SK-N-SH (cell line): ENCODE data around the gene OR1S2. TPM values are rescaled to one million over a fixed set of nuclear protein-coding genes. Genes with fewer than 3 reads are reported as not detected.

Experiments used
- CTCF ChIA-PET: fragments of 300-600, 350-600 bp; formaldehyde crosslinking; extraction: SDS; loops from one replicate; lab custom pipeline; 2021; lab: Yijun Ruan, JAX
- POLR2A ChIA-PET: fragments of 350-600 bp; sonication (Branson Sonifier 250); formaldehyde crosslinking; extraction: SDS; loops from one replicate; lab custom pipeline; 2020; ENCODE audit warnings: antibody characterized with exemption, inconsistent platforms; lab: Yijun Ruan, JAX
- DNase-seq: peaks from one replicate; pipeline ENCODE4 v3.0.0; 2012
- H2AFZ ChIP-seq: fragments of 200-600 bp; sonication (generic); 2 replicates; pipeline ENCODE4 v1.8.1; 2016; ENCODE audit warnings: antibody characterized with exemption, mild to moderate bottlenecking, low read depth
- H3F3A ChIP-seq: fragments of 200-600 bp; sonication (generic); replicated peaks from 2 replicates; pipeline ENCODE3; 2016; ENCODE audit warnings: antibody characterized with exemption, mild to moderate bottlenecking; ENCODE audit not compliant: insufficient read depth
- H3K27ac ChIP-seq, 2 experiments: fragments of 200-500 bp in 1 of 2; fragments of 200-600 bp in 1 of 2; sonication (Bioruptor generic) in 1 of 2; sonication (generic), shearing (Covaris generic) in 1 of 2; 2 replicates each; pipeline versions ENCODE4 v1.5.1 to v1.6.1; 2014 to 2016; ENCODE audit warnings: low read depth in 2 of 2, inconsistent platforms in 1 of 2, low read length in 1 of 2, mild to moderate bottlenecking in 1 of 2, mixed read lengths in 1 of 2
- H3K27me3 ChIP-seq: fragments of 200-600 bp; sonication (generic), shearing (Covaris generic); 2 replicates; pipeline ENCODE4 v1.6.1; 2016; ENCODE audit warnings: mixed run types; ENCODE audit not compliant: insufficient read depth
- H3K36me3 ChIP-seq, 2 experiments: fragments of 200-500 bp in 1 of 2; fragments of 200-600 bp in 1 of 2; sonication (Bioruptor generic) in 1 of 2; sonication (generic) in 1 of 2; replicated peaks in 1 of 2; 2 replicates each; pipeline versions ENCODE3 to v1.5.1; 2014 to 2016; ENCODE audit warnings: low read length in 1 of 2, mild to moderate bottlenecking in 1 of 2; ENCODE audit not compliant: insufficient read depth in 2 of 2, control insufficient read depth in 1 of 2
- H3K4me1 ChIP-seq, 2 experiments: fragments of 200-500 bp in 1 of 2; fragments of 200-600 bp in 1 of 2; sonication (Bioruptor generic) in 1 of 2; sonication (generic), shearing (Covaris generic) in 1 of 2; 2 replicates each; pipeline versions ENCODE4 v1.5.1 to v1.6.1; 2014 to 2016; ENCODE audit warnings: low read depth in 1 of 2, low read length in 1 of 2, mixed run types in 1 of 2; ENCODE audit not compliant: insufficient read depth in 2 of 2, control insufficient read depth in 1 of 2
- H3K4me2 ChIP-seq: fragments of 200-600 bp; sonication (generic), shearing (Covaris generic); 2 replicates; pipeline ENCODE4 v1.6.1; 2017; ENCODE audit warnings: mixed run types
- H3K4me3 ChIP-seq, 2 experiments: fragments of 200-500 bp in 1 of 2; fragments of 200-600 bp in 1 of 2; sonication (Bioruptor generic) in 1 of 2; sonication (generic), shearing (Covaris generic) in 1 of 2; 2 replicates each; pipeline versions ENCODE4 v1.5.1 to v1.8.1; 2014 to 2016; ENCODE audit warnings: low read depth in 2 of 2, inconsistent platforms in 1 of 2, low read length in 1 of 2, mild to moderate bottlenecking in 1 of 2, mixed read lengths in 1 of 2, moderate library complexity in 1 of 2
- H3K79me2 ChIP-seq: fragments of 200-600 bp; sonication (generic); 2 replicates; pipeline ENCODE4 v1.8.1; 2017; ENCODE audit warnings: mild to moderate bottlenecking; ENCODE audit not compliant: insufficient read depth
- H3K9ac ChIP-seq: fragments of 200-600 bp; sonication (generic); 2 replicates; pipeline ENCODE4 v1.6.1; 2017; ENCODE audit warnings: mixed run types
- H3K9me2 ChIP-seq: fragments of 200-600 bp; sonication (generic); 2 replicates; pipeline ENCODE4 v1.6.1; 2017; ENCODE audit warnings: mixed run types
- H3K9me3 ChIP-seq: fragments of 200-600 bp; sonication (generic); 2 replicates; pipeline ENCODE4 v1.6.1; 2017; ENCODE audit warnings: mixed run types, mild to moderate bottlenecking, moderate library complexity
- H4K20me1 ChIP-seq: fragments of 200-600 bp; sonication (generic); 2 replicates; pipeline ENCODE4 v1.6.1; 2017; ENCODE audit warnings: mild to moderate bottlenecking, mixed run types; ENCODE audit not compliant: insufficient read depth
- ELF1 ChIP-seq: IDR thresholded peaks from 2 replicates; pipeline ENCODE4 v1.4.0; 2012
- EP300 ChIP-seq, 2 experiments: IDR thresholded peaks; 2 replicates each; pipeline versions ENCODE4 v1.4.0 to v1.6.1; 2012; ENCODE audit warnings: borderline replicate concordance in 1 of 2, low read depth in 1 of 2, low read length in 1 of 2
- FOSL2 ChIP-seq: IDR thresholded peaks from 2 replicates; pipeline ENCODE4 v1.4.0; 2012; ENCODE audit warnings: low read depth, mild to moderate bottlenecking, moderate library complexity, borderline replicate concordance
- FOXJ3 ChIP-seq: sonication (generic); formaldehyde crosslinking; IDR thresholded peaks from 2 replicates; pipeline ENCODE4 v1.5.1; 2020; ENCODE audit warnings: mild to moderate bottlenecking, missing genetic modification reagents
- FOXM1 ChIP-seq: IDR thresholded peaks from 2 replicates; pipeline ENCODE4 v1.4.0; 2012; ENCODE audit warnings: low read depth, mild to moderate bottlenecking
- GATA2 ChIP-seq: sonication (generic); formaldehyde crosslinking; IDR thresholded peaks from 2 replicates; pipeline ENCODE4 v1.5.0; 2020; ENCODE audit warnings: mild to moderate bottlenecking, missing genetic modification reagents
- IRF3 ChIP-seq: fragments of 150-350 bp; IDR thresholded peaks from 2 replicates; pipeline ENCODE4 v1.6.1; 2016; ENCODE audit warnings: mild to moderate bottlenecking, low read depth, low read length
- JUND ChIP-seq: IDR thresholded peaks from 2 replicates; pipeline ENCODE4 v1.4.0; 2012
- MEF2A ChIP-seq: IDR thresholded peaks from 2 replicates; pipeline ENCODE4 v1.4.0; 2012; ENCODE audit warnings: low read depth, borderline replicate concordance
- NFIC ChIP-seq: IDR thresholded peaks from 2 replicates; pipeline ENCODE4 v1.4.0; 2012; ENCODE audit warnings: borderline replicate concordance
- POLR2AphosphoS5 ChIP-seq: IDR thresholded peaks from 2 replicates; pipeline ENCODE4 v1.6.1; 2012; ENCODE audit warnings: low read depth, low read length
- RCOR1 ChIP-seq: fragments of 150-350 bp; IDR thresholded peaks from 2 replicates; pipeline ENCODE4 v1.6.1; 2017; ENCODE audit warnings: antibody characterized with exemption, low read length
- RFX5 ChIP-seq: IDR thresholded peaks from 2 replicates; pipeline ENCODE4 v1.6.1; 2012; ENCODE audit warnings: mild to moderate bottlenecking, improper control_type of control experiment, low read length
- RXRA ChIP-seq: IDR thresholded peaks from 2 replicates; pipeline ENCODE4 v1.4.0; 2012; ENCODE audit warnings: low read depth, mild to moderate bottlenecking, borderline replicate concordance
- SMC3 ChIP-seq: IDR thresholded peaks from 2 replicates; pipeline ENCODE4 v1.6.1; 2012; ENCODE audit warnings: low read depth, low read length, improper control_type of control experiment
- WGBS: methylation state at CpG from one replicate; pipeline ENCODE4 v1.1.6; 2017; ENCODE audit warnings: low lambda C conversion rate; 5-methylcytosine and 5-hydroxymethylcytosine counted together
- polyA plus RNA-seq, 3 experiments: library from polyadenylated mRNA; depleted of rRNA; stranded (reverse); fragments of >200 nt; gene quantifications; 2 replicates each; pipeline ENCODE4 v1.2.3, GENCODE V29; 2012
- TF ChIP-seq, protein P1 (sequence below): fragments of 150-350 bp; IDR thresholded peaks from 2 replicates; pipeline ENCODE4 v1.6.1; 2017; ENCODE audit warnings: antibody characterized with exemption, low read length, low read depth, borderline replicate concordance
- TF ChIP-seq, protein P2 (sequence below): IDR thresholded peaks from 2 replicates; pipeline ENCODE4 v1.4.0; 2012; ENCODE audit warnings: low read depth
- TF ChIP-seq, protein P3 (sequence below): IDR thresholded peaks from 2 replicates; pipeline ENCODE4; 2012

The OR1S2 gene
- polyA plus RNA-seq, 1 of the 3 experiments (the other 2 are of a cell fraction), result not detected

DNA sequence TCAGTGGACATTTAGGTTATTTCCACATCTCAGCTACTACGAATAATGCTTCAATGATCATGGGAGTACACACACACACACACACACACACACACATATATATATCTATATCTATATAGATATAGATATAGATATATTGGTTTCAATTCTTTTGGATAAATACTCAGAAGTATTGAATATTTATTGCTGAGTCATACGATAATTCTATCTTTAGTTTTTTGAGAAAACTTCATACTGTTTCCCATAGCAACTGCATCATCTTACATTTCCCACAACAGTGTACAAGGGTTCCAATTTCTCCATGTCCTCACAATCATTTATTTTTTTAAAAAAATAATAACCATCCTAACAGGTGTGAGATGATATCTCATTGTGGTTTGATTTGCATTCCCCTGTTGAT lies 8.0 kb downstream of the OR1S2 start:
- Histone ChIP-seq H3K9me2 (peaks cover 3% of the 10 kb centered on the region; the same call in 1 of the 2 replicates), H2AFZ (no peak overlapping the region), H3K4me1 (no peaks in the 10 kb centered on the region), H3K4me2 (no peak overlapping the region), H3F3A (no peaks in the 10 kb centered on the region), H3K27me3 (no peaks in the 10 kb centered on the region), H3K4me3 (no peak overlapping the region), H3K27ac (no peak overlapping the region), H3K9me3 (no peaks in the 10 kb centered on the region), H4K20me1 (no peaks in the 10 kb centered on the region), H3K9ac (no peak overlapping the region), H3K79me2 (no peaks in the 10 kb centered on the region), H3K36me3 (no peaks in the 10 kb centered on the region)
- 7% methylated on average over 2 of the region's 2 CpGs for WGBS
- no peak for DNase-seq
- POLR2A ChIA-PET, result no interaction called here
- CTCF ChIA-PET, result no interaction called here
- TF ChIP-seq, protein P1, sequence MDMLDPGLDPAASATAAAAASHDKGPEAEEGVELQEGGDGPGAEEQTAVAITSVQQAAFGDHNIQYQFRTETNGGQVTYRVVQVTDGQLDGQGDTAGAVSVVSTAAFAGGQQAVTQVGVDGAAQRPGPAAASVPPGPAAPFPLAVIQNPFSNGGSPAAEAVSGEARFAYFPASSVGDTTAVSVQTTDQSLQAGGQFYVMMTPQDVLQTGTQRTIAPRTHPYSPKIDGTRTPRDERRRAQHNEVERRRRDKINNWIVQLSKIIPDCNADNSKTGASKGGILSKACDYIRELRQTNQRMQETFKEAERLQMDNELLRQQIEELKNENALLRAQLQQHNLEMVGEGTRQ, result no peak
- no peak for TF ChIP-seq GATA2 (CRISPR knock-in tag)
- no peak for TF ChIP-seq RCOR1
- TF ChIP-seq, protein P2, sequence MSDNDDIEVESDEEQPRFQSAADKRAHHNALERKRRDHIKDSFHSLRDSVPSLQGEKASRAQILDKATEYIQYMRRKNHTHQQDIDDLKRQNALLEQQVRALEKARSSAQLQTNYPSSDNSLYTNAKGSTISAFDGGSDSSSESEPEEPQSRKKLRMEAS, result no peak

GRCh38 chr11:58193391-58193790 lies 10.6 kb downstream of the OR1S2 start:
- POLR2A ChIA-PET, result no interaction called here
- CTCF ChIA-PET, result no interaction called here
- Histone ChIP-seq H3K9me2 (no peaks in the 10 kb centered on the region), H3K4me2 (no peak overlapping the region), H3K4me1 (no peaks in the 10 kb centered on the region), H3K4me3 (no peak overlapping the region), H3F3A (no peaks in the 10 kb centered on the region), H3K36me3 (no peaks in the 10 kb centered on the region), H3K9ac (no peak overlapping the region), H3K27ac (no peak overlapping the region), H3K27me3 (0 out of 2 replicates have a peak, but pooled peaks cover 11% of the 10 kb centered on the region), H3K79me2 (no peaks in the 10 kb centered on the region)
- TF ChIP-seq FOXJ3 (CRISPR knock-in tag) (no peak), ELF1 (no peak), IRF3 (no peak), FOXM1 (no peak)
- TF ChIP-seq, all 33 proteins: peak for 0
- Histone ChIP-seq H2AFZ (no peak overlapping the region), H3K9me3 (no peaks in the 10 kb centered on the region), H4K20me1 (no peaks in the 10 kb centered on the region)
- no peak for DNase-seq

- no peak overlapping the region for H3K4me3 ChIP-seq
- no peak overlapping the region for H3K9ac ChIP-seq
- no peaks in the 10 kb centered on the region for H3K36me3 ChIP-seq
- H3K27me3 ChIP-seq, result 0 out of 2 replicates have a peak, but pooled peaks cover 11% of the 10 kb centered on the region
- no peaks in the 10 kb centered on the region for H3K9me2 ChIP-seq
- ChIA-PET CTCF (no interaction called here), POLR2A (no interaction called here)
- no peaks in the 10 kb centered on the region for H3F3A ChIP-seq
- no peak overlapping the region for H3K4me2 ChIP-seq
- no peaks in the 10 kb centered on the region for H3K9me3 ChIP-seq
- no peak for DNase-seq
- 8% methylated on average over 3 of the region's 3 CpGs for WGBS
- no peaks in the 10 kb centered on the region for H3K4me1 ChIP-seq
- no peak overlapping the region for H2AFZ ChIP-seq
- no peak for TF ChIP-seq RXRA
- no peak for TF ChIP-seq IRF3
- no peak for TF ChIP-seq RFX5
- TF ChIP-seq POLR2AphosphoS5, result no peak
- no peak for TF ChIP-seq EP300 (IDR thresholded peaks at IDR 0.05; ENCODE audit: borderline replicate concordance in 1 of 2, low read depth in 1 of 2, low read length in 1 of 2)
- TF ChIP-seq SMC3, result no peak
- TF ChIP-seq FOSL2, result no peak
- no peak for TF ChIP-seq RCOR1
- TF ChIP-seq MEF2A, result no peak
- TF ChIP-seq, protein P3, sequence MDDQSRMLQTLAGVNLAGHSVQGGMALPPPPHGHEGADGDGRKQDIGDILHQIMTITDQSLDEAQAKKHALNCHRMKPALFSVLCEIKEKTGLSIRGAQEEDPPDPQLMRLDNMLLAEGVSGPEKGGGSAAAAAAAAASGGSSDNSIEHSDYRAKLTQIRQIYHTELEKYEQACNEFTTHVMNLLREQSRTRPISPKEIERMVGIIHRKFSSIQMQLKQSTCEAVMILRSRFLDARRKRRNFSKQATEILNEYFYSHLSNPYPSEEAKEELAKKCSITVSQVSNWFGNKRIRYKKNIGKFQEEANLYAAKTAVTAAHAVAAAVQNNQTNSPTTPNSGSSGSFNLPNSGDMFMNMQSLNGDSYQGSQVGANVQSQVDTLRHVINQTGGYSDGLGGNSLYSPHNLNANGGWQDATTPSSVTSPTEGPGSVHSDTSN, result no peak
- TF ChIP-seq JUND, result no peak
- TF ChIP-seq FOXM1, result no peak
- TF ChIP-seq NFIC, result no peak
- H3K27ac ChIP-seq, result no peak overlapping the region
- H3K79me2 ChIP-seq, result no peaks in the 10 kb centered on the region
- H4K20me1 ChIP-seq, result no peaks in the 10 kb centered on the region
Measured at GRCh38 chr11:58192229-58192628, 11.7 kb downstream of the OR1S2 start.
